Calu3 (cell line): ENCODE measurements around the gene RNU6-9. TPM values are rescaled to one million over a fixed set of nuclear protein-coding genes. Genes with fewer than 3 reads are reported as not detected.

Source experiments
- BruUV-seq: library from RNA; stranded (reverse); fragments of 400-500 nt; replicated peaks from 2 replicates; lab custom pipeline; 2021; lab: Mats Ljungman, UMichigan
- CTCF ChIA-PET: fragments of 300-600 bp; sonication (Branson Sonifier 250); formaldehyde crosslinking; loops from one replicate; lab custom pipeline; 2022; ENCODE audit warnings: antibody characterized with exemption; lab: Charles Lee
- DNase-seq: peaks from one replicate; pipeline ENCODE4 v3.0.0; 2022
- H3K27ac Mint-ChIP-seq: one replicate; pipeline ENCODE4 v1.8.0; 2022; ENCODE audit warnings: mixed read lengths; ENCODE audit not compliant: unreplicated experiment
- H3K27me3 Mint-ChIP-seq: one replicate; pipeline ENCODE4 v1.8.0; 2022; ENCODE audit warnings: mixed read lengths; ENCODE audit not compliant: unreplicated experiment
- H3K36me3 Mint-ChIP-seq: one replicate; pipeline ENCODE4 v1.8.0; 2022; ENCODE audit warnings: mild to moderate bottlenecking, moderate library complexity, mixed read lengths; ENCODE audit not compliant: insufficient read depth, unreplicated experiment
- H3K4me1 Mint-ChIP-seq: one replicate; pipeline ENCODE4 v1.8.0; 2022; ENCODE audit warnings: mild to moderate bottlenecking, low read depth, mixed read lengths; ENCODE audit not compliant: unreplicated experiment
- H3K4me3 Mint-ChIP-seq: one replicate; pipeline ENCODE4 v1.8.0; 2022; ENCODE audit warnings: mild to moderate bottlenecking, low read depth, moderate library complexity, mixed read lengths; ENCODE audit not compliant: unreplicated experiment
- H3K9me3 Mint-ChIP-seq: one replicate; pipeline ENCODE4 v1.8.0; 2022; ENCODE audit warnings: low read depth, mixed read lengths; ENCODE audit not compliant: unreplicated experiment
- intact Hi-C: fragments of 100-400 bp; cut with micrococcal nuclease; formaldehyde crosslinking; loops from one replicate; pipeline ENCODE4 v1.10.0; 2022; ENCODE audit not compliant: unreplicated experiment
- total RNA-seq: library from RNA; stranded (reverse); gene quantifications from 2 replicates; pipeline ENCODE4 v1.2.3, GENCODE V29; 2022
- TF ChIP-seq, protein P1 (sequence below): fragments of 200-600 bp; IDR thresholded peaks from one replicate; pipeline ENCODE4 v1.8.0; 2022; ENCODE audit warnings: antibody characterized with exemption; ENCODE audit not compliant: unreplicated experiment

The RNU6-9 gene
- total RNA-seq, 1 experiment from 2014 or later: not detected

DNA sequence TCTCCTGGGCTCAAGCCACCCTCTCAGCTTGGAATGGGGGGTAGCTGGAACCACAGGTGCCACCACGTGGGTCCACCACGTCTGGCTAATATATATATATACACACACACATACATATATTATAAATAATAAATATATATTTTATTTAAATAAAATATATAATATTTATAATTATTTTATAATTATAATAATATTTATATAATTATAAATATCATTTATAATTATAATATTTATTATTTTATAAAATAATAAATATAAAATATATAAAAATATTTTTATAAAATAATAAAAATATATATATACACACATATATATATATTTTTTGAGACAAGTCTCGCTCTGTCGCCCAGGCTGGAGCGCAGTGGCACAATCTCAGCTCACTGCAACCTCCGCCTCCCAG lies 38.7 kb upstream of the RNU6-9 start:
- no peaks in the 10 kb centered on the region for H3K9me3 Mint-ChIP-seq
- peaks cover under 1% of the 10 kb centered on the region for H3K36me3 Mint-ChIP-seq
- DNase-seq: no peak
- TF ChIP-seq, protein P1, sequence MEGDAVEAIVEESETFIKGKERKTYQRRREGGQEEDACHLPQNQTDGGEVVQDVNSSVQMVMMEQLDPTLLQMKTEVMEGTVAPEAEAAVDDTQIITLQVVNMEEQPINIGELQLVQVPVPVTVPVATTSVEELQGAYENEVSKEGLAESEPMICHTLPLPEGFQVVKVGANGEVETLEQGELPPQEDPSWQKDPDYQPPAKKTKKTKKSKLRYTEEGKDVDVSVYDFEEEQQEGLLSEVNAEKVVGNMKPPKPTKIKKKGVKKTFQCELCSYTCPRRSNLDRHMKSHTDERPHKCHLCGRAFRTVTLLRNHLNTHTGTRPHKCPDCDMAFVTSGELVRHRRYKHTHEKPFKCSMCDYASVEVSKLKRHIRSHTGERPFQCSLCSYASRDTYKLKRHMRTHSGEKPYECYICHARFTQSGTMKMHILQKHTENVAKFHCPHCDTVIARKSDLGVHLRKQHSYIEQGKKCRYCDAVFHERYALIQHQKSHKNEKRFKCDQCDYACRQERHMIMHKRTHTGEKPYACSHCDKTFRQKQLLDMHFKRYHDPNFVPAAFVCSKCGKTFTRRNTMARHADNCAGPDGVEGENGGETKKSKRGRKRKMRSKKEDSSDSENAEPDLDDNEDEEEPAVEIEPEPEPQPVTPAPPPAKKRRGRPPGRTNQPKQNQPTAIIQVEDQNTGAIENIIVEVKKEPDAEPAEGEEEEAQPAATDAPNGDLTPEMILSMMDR: no peak
- no peak overlapping the region for H3K4me3 Mint-ChIP-seq
- H3K27me3 Mint-ChIP-seq: peaks cover 8% of the 10 kb centered on the region
- intact Hi-C loops: no loop called here
- CTCF ChIA-PET: no interaction called here
- no peaks in the 10 kb centered on the region for H3K4me1 Mint-ChIP-seq
- H3K27ac Mint-ChIP-seq: no peak overlapping the region
- BruUV-seq: no TSS peak

DNA sequence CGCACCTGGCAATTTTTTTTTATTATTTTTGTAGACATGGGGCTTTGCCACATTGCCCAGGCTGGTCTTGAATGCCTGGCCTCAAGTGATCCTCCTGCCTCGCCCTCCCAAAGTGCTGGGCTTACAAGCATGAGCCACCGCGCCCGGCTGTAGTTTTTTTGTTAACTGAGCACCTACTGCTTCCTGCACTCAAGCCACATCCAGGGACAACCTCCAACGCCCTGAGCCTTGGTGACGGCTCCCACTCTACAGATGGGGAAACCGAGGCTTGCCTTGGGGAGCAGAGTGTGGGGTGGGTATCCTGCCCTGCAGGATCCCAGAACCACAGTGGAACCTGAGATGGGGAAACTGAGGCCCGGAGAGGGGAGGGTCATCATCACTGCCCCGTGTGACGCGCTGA lies 38.1 kb upstream of the RNU6-9 start:
- peaks cover 8% of the 10 kb centered on the region for H3K27me3 Mint-ChIP-seq
- BruUV-seq: no TSS peak
- TF ChIP-seq, protein P1: no peak
- H3K4me1 Mint-ChIP-seq: no peaks in the 10 kb centered on the region
- H3K9me3 Mint-ChIP-seq: no peaks in the 10 kb centered on the region
- no peak overlapping the region for H3K27ac Mint-ChIP-seq
- H3K4me3 Mint-ChIP-seq: no peak overlapping the region
- no peak for DNase-seq
- H3K36me3 Mint-ChIP-seq: peaks cover 6% of the 10 kb centered on the region
- intact Hi-C loops: no loop called here
- CTCF ChIA-PET: no interaction called here

- H3K9me3 Mint-ChIP-seq: no peaks in the 10 kb centered on the region
- CTCF ChIA-PET: no interaction called here
- H3K27ac Mint-ChIP-seq: no peak overlapping the region
- H3K4me3 Mint-ChIP-seq: no peak overlapping the region
- TF ChIP-seq, protein P1: no peak
- BruUV-seq: no TSS peak
- DNase-seq: no peak
- intact Hi-C loops: loop anchor here (2.0 kb wide), 1 partner anchor 65 kb away; no protein-coding TSS in a partner anchor
- peaks cover 8% of the 10 kb centered on the region for H3K36me3 Mint-ChIP-seq
- H3K27me3 Mint-ChIP-seq: peaks cover 8% of the 10 kb centered on the region
- no peaks in the 10 kb centered on the region for H3K4me1 Mint-ChIP-seq
Observed at GRCh38 chr19:855566-856120, 37.6 kb upstream of the RNU6-9 start.

DNA sequence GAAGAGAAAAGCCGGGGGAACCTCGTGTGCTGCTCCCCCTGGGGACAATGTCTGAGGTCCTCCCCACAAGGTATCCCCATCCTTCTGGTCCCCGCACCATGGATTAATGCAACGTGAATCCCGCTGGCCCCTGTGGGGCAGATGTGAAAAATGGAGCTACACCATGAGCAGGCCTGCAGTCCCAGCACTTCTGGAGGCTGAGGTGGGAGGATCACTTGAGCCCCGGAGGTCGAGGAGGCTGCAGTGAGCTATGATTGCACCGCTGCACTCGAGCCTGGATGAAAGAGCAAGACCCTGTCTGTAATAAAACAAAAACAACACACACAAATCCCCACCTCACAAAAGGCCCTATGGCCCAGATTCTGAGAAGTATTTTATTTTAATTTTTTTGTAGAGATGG lies 35.0 kb upstream of the RNU6-9 start:
- no peaks in the 10 kb centered on the region for H3K9me3 Mint-ChIP-seq
- CTCF ChIA-PET: no interaction called here
- no TSS peak for BruUV-seq
- TF ChIP-seq, protein P1: no peak
- H3K4me1 Mint-ChIP-seq: no peaks in the 10 kb centered on the region
- H3K27ac Mint-ChIP-seq: no peak overlapping the region
- peaks cover 8% of the 10 kb centered on the region for H3K36me3 Mint-ChIP-seq
- intact Hi-C loops: no loop called here
- no peak overlapping the region for H3K4me3 Mint-ChIP-seq
- no peak for DNase-seq
- H3K27me3 Mint-ChIP-seq: no peaks in the 10 kb centered on the region
